NAMALWA (cell line): ENCODE results near the gene NBPF14.
"Not testable (repeated sequence)": the region's sequence is repeated elsewhere in the genome, so short reads cannot be mapped to it uniquely, and the experiment has no call there.

Experiments used
- DNase-seq: peaks from one replicate; pipeline ENCODE4 v3.0.0-alpha.2; 2015; ENCODE audit warnings: low spot score

NBPF14 gene

DNA sequence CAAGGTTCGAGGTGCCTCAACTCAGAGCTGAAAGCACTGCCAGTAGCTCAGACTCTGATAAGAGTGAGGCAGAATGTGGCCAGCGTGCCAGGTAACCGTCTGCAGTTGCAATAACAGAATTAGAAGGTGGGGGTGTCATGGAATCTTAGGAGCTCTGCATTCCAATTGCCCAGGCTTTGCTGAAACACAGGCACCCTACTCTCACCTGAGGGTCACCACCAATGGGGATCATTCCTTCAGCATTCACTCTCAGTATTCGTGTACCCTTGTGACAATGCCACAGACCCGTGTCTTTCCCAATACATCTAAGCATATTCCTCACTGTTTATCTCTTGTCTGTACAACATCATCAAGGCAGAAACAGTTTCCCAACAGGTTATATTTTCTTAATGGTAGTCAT, at the start of gene NBPF14:
Gene NBPF14, minus strand, starts transcription at position 101 of the 400 bp plus-strand sequence. CDS start 294 bp downstream, outside the sequence.
- not testable (repeated sequence) for DNase-seq

DNA sequence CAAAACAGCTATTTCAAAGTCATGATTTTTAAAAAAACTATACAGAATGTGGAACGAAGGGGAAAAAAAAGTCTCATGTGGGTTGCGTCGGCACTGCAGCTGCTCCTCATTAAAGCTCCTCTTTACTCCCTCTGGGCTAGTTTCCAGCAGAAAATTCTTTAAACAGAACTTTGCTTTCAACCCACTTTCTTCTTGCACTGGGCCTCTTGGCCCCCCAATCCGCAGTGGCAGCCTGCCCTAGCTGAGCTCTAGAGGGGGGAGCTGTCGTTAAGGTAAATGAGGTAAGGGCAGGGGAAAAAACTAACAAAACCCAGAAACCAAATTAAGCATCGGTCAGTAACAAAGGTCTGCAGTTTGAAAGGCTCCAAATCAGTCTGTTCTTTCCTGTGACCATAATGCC, 29.6 kb upstream of the NBPF14 start:
- DNase-seq: not testable (repeated sequence)

GRCh38 chr1:148618216-148618615, 22.4 kb upstream of the NBPF14 start:
- DNase-seq: not testable (repeated sequence)

DNA sequence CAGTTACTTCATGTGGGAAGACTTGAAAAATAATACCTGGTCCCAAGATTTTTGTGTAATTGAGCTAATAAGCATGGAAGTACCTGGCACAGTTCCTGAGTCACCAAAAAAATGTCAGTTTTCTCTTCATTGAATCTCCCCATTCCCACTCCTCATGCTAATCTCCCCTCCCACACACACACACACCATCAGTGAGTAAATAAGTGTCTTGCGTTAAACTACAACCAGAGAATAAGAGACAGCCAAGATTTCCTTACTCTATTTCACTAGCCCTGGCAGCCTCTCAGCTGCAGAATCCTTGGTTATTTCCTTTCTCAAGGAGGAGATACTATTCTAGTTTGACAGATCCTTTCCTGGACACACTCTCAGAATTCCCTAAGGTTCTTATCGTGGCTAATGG, 9.5 kb upstream of the NBPF14 start:
- DNase-seq: not testable (repeated sequence)

DNA sequence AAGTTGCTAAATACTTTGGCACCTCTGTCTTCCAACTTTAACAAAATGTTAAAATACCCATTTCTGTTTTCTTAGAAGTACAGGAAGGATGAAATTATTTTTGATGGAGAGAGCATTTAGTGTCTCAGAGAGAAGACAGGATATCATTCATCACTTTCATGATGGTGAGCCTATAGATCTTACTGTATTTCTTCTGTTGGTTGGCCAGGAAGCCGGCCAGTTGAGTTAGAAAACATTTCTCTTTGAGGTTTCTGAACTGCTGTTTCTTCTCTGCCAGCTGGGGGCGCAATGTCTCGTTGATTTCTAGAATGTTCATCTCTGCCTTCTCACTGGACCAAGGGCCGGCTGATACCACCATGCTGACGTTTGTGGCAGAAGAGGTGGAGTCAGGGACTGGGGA, 451 bp downstream of the NBPF14 start:
- DNase-seq: not testable (repeated sequence)

DNA sequence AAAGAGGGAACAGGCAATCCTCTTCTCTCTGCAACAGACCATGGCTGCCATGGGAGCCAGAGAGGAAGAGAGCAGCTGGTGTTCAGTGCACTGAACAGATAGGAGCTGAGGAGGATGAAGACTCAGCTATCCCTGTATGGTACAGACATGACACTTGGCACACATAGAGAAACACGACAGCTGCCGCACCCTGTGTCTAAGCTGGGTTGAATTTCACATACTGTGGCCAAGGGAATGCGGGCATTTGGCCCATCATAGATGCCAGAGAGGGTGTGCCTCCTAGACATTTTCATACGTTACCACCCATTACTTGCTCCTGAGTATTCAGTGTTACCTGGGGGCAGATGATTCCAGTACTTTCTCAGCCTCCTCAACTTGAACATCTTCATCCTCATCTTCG, 4.7 kb downstream of the NBPF14 start:
- DNase-seq: not testable (repeated sequence)

DNA sequence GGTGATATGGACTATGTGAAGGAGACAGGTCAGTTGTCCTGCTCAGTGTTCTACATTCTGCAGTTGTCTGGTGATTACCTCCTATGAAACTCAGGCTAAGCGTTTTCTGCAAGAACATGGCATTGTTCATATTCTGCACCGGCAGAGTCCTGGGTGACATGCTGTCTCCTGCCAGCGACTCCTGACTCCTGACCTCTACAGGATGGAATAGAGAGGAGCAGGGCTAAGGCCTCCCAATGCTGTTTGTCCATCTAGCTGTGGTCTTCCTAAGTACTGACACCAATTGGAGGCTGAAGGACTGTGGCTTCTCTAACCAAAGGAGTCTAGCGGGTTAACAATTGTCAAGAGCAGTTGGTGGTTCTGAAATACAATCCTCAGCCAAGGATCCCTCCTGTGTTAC, 63.7 kb downstream of the NBPF14 start:
- not testable (repeated sequence) for DNase-seq

DNA sequence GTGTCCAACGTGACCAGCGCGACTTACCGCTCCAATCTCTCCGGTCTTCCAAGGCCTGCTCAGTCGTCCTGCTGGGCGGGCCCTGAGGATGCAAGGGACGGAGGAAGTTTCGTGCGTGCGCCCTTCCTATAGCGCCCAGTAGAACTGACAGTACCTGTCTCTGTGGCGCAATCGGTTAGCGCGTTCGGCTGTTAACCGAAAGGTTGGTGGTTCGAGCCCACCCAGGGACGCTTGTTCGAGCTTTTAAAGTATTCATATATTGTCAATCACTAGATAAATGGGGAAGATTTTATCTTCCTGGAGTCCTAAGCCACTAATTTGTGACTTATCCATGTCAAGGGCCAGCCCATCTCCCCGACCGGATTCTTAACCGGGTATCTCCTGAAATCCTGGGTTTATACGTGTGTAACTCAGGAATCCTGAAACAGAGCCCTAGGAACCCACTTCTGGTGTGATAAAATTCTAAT, 66.7 kb downstream of the NBPF14 start:
- not testable (repeated sequence) for DNase-seq

GRCh38 chr1:148528591-148528990, 67.2 kb downstream of the NBPF14 start:
- DNase-seq: not testable (repeated sequence)

DNA sequence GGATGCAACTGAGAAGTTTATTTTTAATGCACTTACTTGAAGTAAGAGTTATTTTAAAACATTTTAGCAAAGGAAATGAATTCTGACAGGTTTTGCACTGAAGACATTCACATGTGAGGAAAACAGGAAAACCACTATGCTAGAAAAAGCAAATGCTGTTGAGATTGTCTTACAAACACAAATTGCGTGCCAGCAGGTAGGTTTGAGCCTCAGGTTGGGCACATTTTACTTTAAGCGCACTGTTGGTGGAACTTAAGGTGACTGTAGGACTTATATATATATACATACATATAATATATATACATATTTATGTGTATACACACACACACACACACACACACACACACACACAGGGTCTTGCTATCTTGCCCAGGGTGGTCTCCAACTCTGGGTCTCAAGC, 69.2 kb downstream of the NBPF14 start:
- not testable (repeated sequence) for DNase-seq

DNA sequence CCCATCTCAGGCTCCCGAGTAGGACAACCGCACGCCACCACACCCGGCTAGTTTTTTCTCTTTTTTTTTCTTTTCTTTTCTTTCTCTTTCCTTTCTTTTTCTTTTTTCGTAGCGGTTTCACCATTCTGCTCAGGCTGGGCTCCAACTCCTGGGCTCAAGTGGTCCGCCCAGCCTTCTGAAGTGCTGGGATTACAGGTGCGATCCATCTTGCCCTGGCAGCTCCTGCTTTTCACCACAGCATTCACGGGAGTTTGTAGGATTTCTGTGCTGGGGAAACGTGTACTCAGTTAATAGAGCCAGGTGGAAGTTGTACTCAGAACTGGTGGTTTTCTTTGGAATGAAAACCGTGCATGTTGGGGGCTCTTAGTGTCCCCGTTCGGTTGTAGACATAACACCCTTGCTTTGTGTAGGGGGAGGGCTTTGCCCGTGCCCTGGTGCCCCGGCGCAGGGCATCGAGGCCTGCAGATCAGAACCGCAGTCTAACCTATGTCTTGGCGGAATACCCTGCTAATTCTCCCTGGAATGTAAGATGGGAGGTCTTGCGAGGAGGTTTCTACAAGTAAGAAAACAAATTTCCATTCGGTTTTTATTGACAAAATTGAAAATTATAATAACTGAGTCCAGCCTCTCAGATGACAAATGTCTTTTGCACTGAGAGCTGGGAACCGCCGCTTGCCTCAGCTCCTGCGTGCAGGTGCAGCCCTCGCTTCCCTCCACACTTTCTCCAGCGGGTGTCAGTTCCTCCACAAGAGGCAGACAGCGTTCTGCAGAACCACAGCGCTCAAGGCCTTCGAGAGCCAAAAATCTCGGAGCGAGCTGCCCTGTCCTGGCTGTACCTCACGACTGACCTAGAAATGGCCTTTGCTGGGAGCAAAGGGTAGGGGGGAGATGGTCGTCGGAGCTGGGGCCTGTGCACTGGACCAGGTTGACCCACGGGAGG, 72.3 kb downstream of the NBPF14 start:
- DNase-seq: not testable (repeated sequence)

- DNase-seq: peak; percentile 99
Observed at GRCh38 chr1:148522561-148523204, 73.1 kb downstream of the NBPF14 start.

DNA sequence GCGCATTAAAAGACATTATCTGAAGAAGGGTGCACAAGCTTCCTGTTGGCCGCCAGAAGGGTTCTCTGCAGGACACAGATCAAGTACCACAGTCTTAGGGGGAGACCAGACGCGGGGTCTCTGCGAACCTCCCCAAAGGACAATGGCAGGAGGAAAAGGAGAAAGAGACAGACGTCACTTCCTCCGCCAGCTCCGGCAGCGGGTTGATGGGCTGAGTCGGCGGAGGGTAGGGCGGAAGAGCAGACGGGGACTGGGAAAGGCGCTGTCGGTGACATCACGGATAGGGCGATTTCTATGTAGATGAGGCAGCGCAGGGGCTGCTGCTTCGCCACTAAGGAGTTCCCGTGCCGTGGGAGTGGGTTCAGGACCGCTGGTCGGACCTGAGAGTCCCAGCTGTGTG, 73.7 kb downstream of the NBPF14 start:
- DNase-seq: peak; percentile 95

GRCh38 chr1:148514310-148514709, 81.5 kb downstream of the NBPF14 start:
- not testable (repeated sequence) for DNase-seq

DNA sequence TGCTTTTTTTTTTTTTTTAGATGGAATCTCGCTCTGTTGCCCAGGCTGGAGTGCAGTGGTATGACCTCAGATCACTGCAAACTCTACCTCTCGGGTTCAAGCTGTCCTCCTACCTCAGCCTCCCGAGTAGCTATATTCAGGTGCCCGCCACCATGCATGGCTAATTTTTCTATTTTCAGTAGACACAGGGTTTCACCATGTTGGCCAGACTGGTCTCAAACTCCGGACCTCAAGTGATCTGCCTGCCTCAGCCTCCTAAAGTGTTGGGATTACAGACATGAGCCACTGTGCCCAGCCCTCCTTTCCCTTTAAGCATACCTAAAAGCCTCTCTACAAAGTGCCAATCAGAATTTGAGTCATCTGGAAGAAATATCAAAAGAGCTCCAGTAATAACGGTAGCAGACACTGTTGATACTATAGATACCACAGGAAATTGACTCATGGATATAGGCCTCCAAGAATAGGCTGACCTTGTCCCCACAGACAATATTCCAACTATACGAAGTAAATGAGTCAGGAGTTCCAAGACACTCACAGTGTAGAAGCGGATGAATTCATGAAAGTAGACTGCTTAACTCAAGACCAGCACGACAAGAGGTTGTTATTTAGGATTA, 83.1 kb downstream of the NBPF14 start:
- not testable (repeated sequence) for DNase-seq

DNA sequence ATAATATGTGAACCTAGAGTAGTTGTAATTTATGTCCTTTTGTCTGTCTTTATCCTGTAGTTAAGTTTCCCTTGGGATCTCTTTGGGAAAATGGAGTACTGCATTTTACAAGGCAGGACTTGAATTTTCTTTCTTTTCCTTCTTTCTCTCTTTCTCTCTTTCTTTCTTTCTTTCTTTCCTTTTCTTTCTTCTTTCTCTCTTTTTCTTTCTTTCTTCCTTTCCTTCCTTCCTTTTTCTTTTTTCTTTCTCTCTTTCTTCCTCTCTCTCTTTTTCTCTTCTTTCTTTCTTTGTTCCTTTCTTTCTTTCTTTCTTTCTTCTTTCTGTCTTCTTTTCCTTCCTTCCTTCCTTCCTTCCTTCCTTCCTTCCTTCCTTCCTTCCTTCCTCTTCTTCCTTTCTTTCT, 101.9 kb downstream of the NBPF14 start:
- not testable (repeated sequence) for DNase-seq

DNA sequence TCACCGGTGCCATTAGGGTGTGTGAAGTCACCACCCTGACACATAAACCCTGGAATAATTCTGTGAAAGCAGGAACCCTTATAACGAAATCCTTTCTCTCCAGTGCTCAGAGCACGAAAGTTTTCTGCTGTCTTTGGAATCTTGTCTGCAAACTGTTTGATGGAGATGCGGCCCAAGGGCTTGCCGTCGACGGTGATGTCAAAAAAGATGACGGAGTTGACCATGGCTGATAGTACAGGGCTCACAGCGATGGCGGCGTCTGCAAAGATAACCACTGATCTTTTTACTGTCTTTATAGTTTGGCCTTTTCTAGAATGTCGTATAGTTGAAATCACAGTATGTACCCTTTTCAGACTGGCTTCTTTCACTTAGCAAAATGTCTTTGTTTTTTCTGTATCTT, 112.8 kb downstream of the NBPF14 start, which contains the start of gene PPIAL4G:
Gene PPIAL4G, minus strand, starts transcription at position 274 of the 400 bp plus-strand sequence. Its CDS starts 50 bp downstream, at position 224.
- DNase-seq: not testable (repeated sequence)
